Hepatocyte (in vitro differentiated cells): ENCODE measurements around the gene MGAM2.

ENCODE experiments used
- CTCF ChIP-seq: fragments of 200-600 bp; sonication (generic); IDR thresholded peaks from 2 replicates; pipeline ENCODE4 v1.5.1; 2016; ENCODE audit warnings: antibody characterized with exemption, mild to moderate bottlenecking; ENCODE audit not compliant: poor library complexity
- EZH2 ChIP-seq: fragments of 200-600 bp; sonication (generic); IDR thresholded peaks from 2 replicates; pipeline ENCODE4 v1.6.1; 2016; ENCODE audit warnings: antibody characterized with exemption, mild to moderate bottlenecking, borderline replicate concordance
- EZH2phosphoT487 ChIP-seq: fragments of 200-600 bp; sonication (generic); IDR thresholded peaks from one replicate; pipeline ENCODE4 v1.6.1; 2018; ENCODE audit warnings: antibody characterized with exemption, mild to moderate bottlenecking, low read depth, moderate library complexity; ENCODE audit not compliant: unreplicated experiment, severe bottlenecking

GRCh38 chr7:142150356-142150755 is 38.8 kb downstream of the MGAM2 start:
- no peak for TF ChIP-seq CTCF
- TF ChIP-seq EZH2phosphoT487, result no peak
- TF ChIP-seq EZH2, result no peak
